Ovary (tissue), 9 donors: Measurements from ENCODE around the gene QSOX1. TPM values are rescaled to one million over a fixed set of nuclear protein-coding genes. Genes with fewer than 3 reads are reported as not detected.

Experiments used
- DNase-seq, 5 donors: peaks; one replicate each; pipeline ENCODE4 v3.0.0-alpha.2; 2019 to 2020
- H3K27ac ChIP-seq, 2 donors: fragments of 200-600 bp; one replicate each; pipeline versions ENCODE4 v1.5.1 to v1.8.0; 2019 to 2022
- H3K27me3 ChIP-seq: fragments of 200-600 bp; one replicate; pipeline ENCODE4 v1.8.0; 2022
- H3K36me3 ChIP-seq: fragments of 200-600 bp; sonication (generic); one replicate; pipeline ENCODE4 v1.5.1; 2019
- H3K4me1 ChIP-seq: one replicate; pipeline ENCODE4 v1.8.1; 2013; ENCODE audit warnings: mild to moderate bottlenecking, moderate library complexity; ENCODE audit not compliant: insufficient read depth
- H3K4me3 ChIP-seq: fragments of 200-600 bp; sonication (generic); one replicate; pipeline ENCODE4 v1.5.1; 2017
- H3K9me3 ChIP-seq, 2 donors: fragments of 200-600 bp in 1 of 2; sonication (generic) in 1 of 2; one replicate each; pipeline versions ENCODE4 v1.5.1 to v1.8.1; 2013 to 2019; ENCODE audit warnings: mild to moderate bottlenecking in 1 of 2, moderate library complexity in 1 of 2
- EP300 ChIP-seq: sonication (generic); formaldehyde crosslinking; IDR thresholded peaks from one replicate; pipeline ENCODE4 v1.6.1; 2017; ENCODE audit warnings: antibody characterized with exemption
- POLR2A ChIP-seq: fragments of 450-650 bp; IDR thresholded peaks from one replicate; pipeline ENCODE4 v1.6.1; 2017; ENCODE audit warnings: antibody characterized with exemption, mild to moderate bottlenecking, moderate library complexity
- WGBS, 3 donors: extraction: QIAGEN DNeasy Blood & Tissue Kit in 1 of 3; methylation state at CpG; one replicate each; pipeline versions ENCODE4 v1.1.5 to v1.1.7; 2013 to 2017; 5-methylcytosine and 5-hydroxymethylcytosine counted together
- intact Hi-C, 4 donors: fragments of 100-400 bp; cut with DNase I; formaldehyde crosslinking; loops; one replicate each; pipeline versions ENCODE4 v1.11.0 to v1.15.1; 2022 to 2023
- polyA plus RNA-seq, 2 donors: library from polyadenylated mRNA; stranded (reverse); fragments of 200-250 nt in 1 of 2; fragments of 350-450 nt in 1 of 2; fragmentation: Illumina TruSeq in 1 of 2; extraction: RNeasy Lipid Tissue Mini Kit (QIAGEN cat#74804) in 1 of 2; gene quantifications; one replicate each; pipeline ENCODE4 v1.2.3, GENCODE V29; 2013 to 2014
- total RNA-seq, 7 donors: library from RNA; depleted of rRNA in 2 of 7; stranded (reverse); fragments of >200 nt in 2 of 7; fragmentation: NEBNext Ultra II Directional in 3 of 7; extraction: Animal tissue kit (Norgen Biotek cat#: 25700) in 3 of 7; gene quantifications; one replicate each; pipeline versions ENCODE4 v1.1.0 to v1.2.4, GENCODE V29; 2016 to 2023
- TF ChIP-seq, protein P1 (sequence below), 3 donors: fragments of 450-650 bp in 2 of 3; fragments of 200-600 bp in 1 of 3; IDR thresholded peaks; one replicate each; pipeline versions ENCODE4 v1.5.1 to v1.8.0; 2016 to 2022; ENCODE audit warnings: antibody characterized with exemption in 3 of 3, mild to moderate bottlenecking in 1 of 3
- donor health status: DM: no; HTN: no; CAD: no; lungs with moderate emphysema.
- donor health status: DM: no; HTN: no; CAD: no.
- donor health status: Bipolar disorder and iron deficiency.
- donor health status: DM: yes; HTN: yes; CAD: no.
- donor health status: DM: no; HTN: no; CAD: no.
- donor health status: DM: yes; HTN: yes; CAD: no.

Gene QSOX1
- total and polyA plus RNA-seq, 9 donors: 57.8 to 475 (median 155) TPM

GRCh38 chr1:180181996-180182642 lies 27.4 kb downstream of the QSOX1 start:
- 88 to 93% (median 92%) methylated on average over 23 of the region's 23 CpGs for WGBS, 3 donors
- H3K36me3 ChIP-seq: no peaks in the 10 kb centered on the region

GRCh38 chr1:180182643-180183311 lies 28.1 kb downstream of the QSOX1 start:
- intact Hi-C loops: loop anchor here in 3 of 4 donors (10.0 kb wide), 3 partner anchors 108 to 478 kb away; no protein-coding TSS in a partner anchor
- Histone ChIP-seq H3K27me3 (no peaks in the 10 kb centered on the region), H3K36me3 (no peaks in the 10 kb centered on the region), H3K4me1 (no peaks in the 10 kb centered on the region), H3K27ac (no peak overlapping the region), H3K9me3 (no peaks in the 10 kb centered on the region), H3K4me3 (no peak overlapping the region)
- WGBS, 3 donors: 85 to 91% (median 86%) methylated on average over 21 to 22 of the region's 22 CpGs
- TF ChIP-seq, protein P1, sequence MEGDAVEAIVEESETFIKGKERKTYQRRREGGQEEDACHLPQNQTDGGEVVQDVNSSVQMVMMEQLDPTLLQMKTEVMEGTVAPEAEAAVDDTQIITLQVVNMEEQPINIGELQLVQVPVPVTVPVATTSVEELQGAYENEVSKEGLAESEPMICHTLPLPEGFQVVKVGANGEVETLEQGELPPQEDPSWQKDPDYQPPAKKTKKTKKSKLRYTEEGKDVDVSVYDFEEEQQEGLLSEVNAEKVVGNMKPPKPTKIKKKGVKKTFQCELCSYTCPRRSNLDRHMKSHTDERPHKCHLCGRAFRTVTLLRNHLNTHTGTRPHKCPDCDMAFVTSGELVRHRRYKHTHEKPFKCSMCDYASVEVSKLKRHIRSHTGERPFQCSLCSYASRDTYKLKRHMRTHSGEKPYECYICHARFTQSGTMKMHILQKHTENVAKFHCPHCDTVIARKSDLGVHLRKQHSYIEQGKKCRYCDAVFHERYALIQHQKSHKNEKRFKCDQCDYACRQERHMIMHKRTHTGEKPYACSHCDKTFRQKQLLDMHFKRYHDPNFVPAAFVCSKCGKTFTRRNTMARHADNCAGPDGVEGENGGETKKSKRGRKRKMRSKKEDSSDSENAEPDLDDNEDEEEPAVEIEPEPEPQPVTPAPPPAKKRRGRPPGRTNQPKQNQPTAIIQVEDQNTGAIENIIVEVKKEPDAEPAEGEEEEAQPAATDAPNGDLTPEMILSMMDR (IDR thresholded peaks at IDR 0.05): no peak
- TF ChIP-seq POLR2A (no peak), EP300 (no peak)
- DNase-seq: peak in 1 of 5 donors; percentile 29

More at GRCh38 chr1:180181996-180182642, 27.4 kb downstream of the QSOX1 start:
- H3K4me1 ChIP-seq: no peaks in the 10 kb centered on the region
- H3K4me3 ChIP-seq: no peak overlapping the region
- peak in 1 of 5 donors; percentile 26 for DNase-seq
- H3K9me3 ChIP-seq: no peaks in the 10 kb centered on the region
- H3K27me3 ChIP-seq: no peaks in the 10 kb centered on the region
- no peak for TF ChIP-seq EP300
- TF ChIP-seq, protein P1 (IDR thresholded peaks at IDR 0.05): no peak
- TF ChIP-seq POLR2A: no peak
- H3K27ac ChIP-seq: no peak overlapping the region
- intact Hi-C loops: loop anchor here in 3 of 4 donors (10.0 kb wide), 3 partner anchors 107 to 477 kb away; no protein-coding TSS in a partner anchor

DNA sequence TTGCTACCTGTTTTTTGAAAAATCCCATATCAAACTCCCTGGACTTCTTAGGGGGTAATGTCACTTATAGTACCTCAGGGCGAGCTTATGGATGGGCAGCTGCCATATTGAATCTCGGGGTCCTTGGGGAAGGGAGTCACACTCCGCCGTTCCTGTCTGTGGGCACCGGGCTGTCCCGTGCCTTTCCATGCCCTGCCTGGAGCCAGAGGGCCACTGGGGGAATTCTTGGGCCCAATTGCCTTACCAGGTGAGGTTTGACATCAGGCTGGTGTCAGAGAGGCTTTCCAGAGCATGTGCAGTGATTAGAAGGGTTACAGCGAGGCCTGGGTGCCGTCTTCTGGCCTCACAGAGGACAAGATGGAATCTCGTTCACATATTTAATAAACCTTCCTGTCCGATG lies 28.8 kb downstream of the QSOX1 start:
- DNase-seq: peak in 1 of 5 donors; percentile 23
- Histone ChIP-seq H3K27ac (no peak overlapping the region), H3K4me1 (no peaks in the 10 kb centered on the region), H3K27me3 (no peaks in the 10 kb centered on the region), H3K36me3 (no peaks in the 10 kb centered on the region), H3K4me3 (no peak overlapping the region), H3K9me3 (no peaks in the 10 kb centered on the region)
- intact Hi-C loops: loop anchor here in 3 of 4 donors (10.0 kb wide), 3 partner anchors 109 to 479 kb away; no protein-coding TSS in a partner anchor
- no peak for TF ChIP-seq POLR2A
- TF ChIP-seq, protein P1 (IDR thresholded peaks at IDR 0.05): no peak
- TF ChIP-seq EP300: no peak
- whole genome bisulfite sequencing, 3 donors: 93 to 96% (median 95%) methylated on average over 10 of the region's 10 CpGs

GRCh38 chr1:180184041-180184440 lies 29.4 kb downstream of the QSOX1 start:
- Histone ChIP-seq H3K36me3 (no peaks in the 10 kb centered on the region), H3K27ac (no peak overlapping the region), H3K27me3 (no peaks in the 10 kb centered on the region), H3K4me1 (no peaks in the 10 kb centered on the region), H3K9me3 (no peaks in the 10 kb centered on the region), H3K4me3 (no peak overlapping the region)
- DNase-seq: peak in 1 of 5 donors; percentile 10
- 92 to 93% (median 93%) methylated on average over 9 of the region's 9 CpGs for WGBS, 3 donors
- intact Hi-C loops: loop anchor here in 3 of 4 donors (10.0 kb wide), 3 partner anchors 109 to 479 kb away; no protein-coding TSS in a partner anchor
- TF ChIP-seq, protein P1 (IDR thresholded peaks at IDR 0.05): no peak
- no peak for TF ChIP-seq EP300
- TF ChIP-seq POLR2A: no peak
